ENCODE data around the gene SMOC2. TPM values are rescaled to one million over a fixed set of nuclear protein-coding genes. Genes with fewer than 3 reads are reported as not detected.

Gene SMOC2
- total RNA-seq, 4 donors from 2014 or later: 30.5 to 52.4 (median 37.9) TPM

DNA sequence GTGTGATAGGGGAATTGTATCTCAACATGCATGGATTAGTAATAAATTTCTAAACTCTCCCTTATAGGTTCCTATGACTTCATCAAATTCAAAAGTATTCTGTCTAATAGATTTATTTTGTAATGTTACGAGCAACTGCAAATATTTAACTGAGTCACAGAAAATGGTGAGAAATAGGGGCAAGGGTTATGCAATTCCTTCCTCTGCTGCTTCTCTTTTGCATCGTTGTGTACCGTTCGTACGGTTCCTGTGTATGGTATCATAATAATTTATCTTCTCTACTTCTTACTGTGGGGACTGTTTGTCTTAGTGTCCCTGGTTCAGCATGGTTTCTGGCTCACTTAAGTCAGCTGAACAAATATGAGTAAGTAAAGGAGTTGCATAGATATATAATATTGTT, 44.8 kb downstream of the SMOC2 start:
- TF ChIP-seq, protein P1, sequence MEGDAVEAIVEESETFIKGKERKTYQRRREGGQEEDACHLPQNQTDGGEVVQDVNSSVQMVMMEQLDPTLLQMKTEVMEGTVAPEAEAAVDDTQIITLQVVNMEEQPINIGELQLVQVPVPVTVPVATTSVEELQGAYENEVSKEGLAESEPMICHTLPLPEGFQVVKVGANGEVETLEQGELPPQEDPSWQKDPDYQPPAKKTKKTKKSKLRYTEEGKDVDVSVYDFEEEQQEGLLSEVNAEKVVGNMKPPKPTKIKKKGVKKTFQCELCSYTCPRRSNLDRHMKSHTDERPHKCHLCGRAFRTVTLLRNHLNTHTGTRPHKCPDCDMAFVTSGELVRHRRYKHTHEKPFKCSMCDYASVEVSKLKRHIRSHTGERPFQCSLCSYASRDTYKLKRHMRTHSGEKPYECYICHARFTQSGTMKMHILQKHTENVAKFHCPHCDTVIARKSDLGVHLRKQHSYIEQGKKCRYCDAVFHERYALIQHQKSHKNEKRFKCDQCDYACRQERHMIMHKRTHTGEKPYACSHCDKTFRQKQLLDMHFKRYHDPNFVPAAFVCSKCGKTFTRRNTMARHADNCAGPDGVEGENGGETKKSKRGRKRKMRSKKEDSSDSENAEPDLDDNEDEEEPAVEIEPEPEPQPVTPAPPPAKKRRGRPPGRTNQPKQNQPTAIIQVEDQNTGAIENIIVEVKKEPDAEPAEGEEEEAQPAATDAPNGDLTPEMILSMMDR (IDR thresholded peaks at IDR 0.05; ENCODE audit: low read depth): no peak

DNA sequence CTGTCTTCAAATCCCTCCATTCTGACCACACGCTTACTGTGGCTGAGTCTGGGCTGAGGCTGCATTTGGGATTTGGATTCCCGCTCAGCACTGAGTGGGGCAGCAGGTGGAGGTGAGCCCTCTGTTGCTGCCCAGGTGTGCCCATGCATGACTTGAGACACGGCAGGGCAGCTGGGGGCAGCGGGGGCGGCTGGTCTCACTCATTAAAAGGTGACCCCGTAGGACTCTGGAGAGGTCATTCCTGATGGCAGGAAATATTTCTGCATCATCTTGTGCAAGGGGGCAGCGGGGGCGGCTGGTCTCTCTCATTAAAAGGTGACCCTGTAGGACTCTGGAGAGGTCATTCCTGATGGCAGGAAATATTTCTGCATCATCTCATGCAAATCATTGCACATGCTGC, 49.8 kb downstream of the SMOC2 start:
- TF ChIP-seq, protein P1 (IDR thresholded peaks at IDR 0.05; ENCODE audit: low read depth): no peak

DNA sequence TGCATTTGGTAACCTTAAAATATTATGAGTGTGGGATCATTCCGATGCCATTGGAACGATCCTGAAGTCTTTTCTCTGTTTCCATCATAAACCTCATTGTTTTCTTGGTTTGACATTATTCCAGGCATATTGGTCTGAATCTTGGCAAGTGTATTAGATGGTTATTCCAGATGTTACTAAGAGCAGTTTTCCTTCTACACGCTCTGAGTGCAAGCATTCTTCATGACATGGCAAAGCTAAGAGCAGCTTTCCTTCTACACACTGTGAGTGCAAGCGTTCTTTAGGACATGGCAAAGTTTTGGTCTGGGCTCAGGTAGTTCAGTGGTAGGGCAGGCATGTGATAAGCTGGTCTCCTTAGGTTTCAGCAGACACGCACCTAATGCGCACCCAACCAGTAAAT, 53.0 kb downstream of the SMOC2 start:
- TF ChIP-seq, protein P1 (IDR thresholded peaks at IDR 0.05; ENCODE audit: low read depth): no peak

DNA sequence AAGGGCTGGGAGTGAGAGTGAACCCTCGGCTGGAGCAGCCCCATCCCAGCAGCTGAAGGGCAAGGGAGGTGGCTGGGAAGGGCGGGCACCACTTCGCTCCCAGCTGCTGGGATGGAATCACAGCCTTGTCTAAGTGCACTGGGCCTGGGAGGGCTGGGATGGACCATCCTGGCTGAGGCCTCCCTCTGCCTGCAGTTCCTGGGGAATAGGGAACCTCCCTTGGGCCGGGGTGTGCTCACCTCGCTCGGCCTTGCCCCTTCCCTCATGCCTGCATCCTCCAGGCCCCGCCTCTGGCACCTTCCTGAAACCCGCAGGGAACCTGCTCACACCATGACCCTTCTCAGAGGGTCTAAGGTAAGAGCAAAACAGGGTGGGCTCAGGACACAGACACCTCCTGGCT, 53.7 kb downstream of the SMOC2 start:
- TF ChIP-seq, protein P1 (IDR thresholded peaks at IDR 0.05; ENCODE audit: low read depth): no peak

DNA sequence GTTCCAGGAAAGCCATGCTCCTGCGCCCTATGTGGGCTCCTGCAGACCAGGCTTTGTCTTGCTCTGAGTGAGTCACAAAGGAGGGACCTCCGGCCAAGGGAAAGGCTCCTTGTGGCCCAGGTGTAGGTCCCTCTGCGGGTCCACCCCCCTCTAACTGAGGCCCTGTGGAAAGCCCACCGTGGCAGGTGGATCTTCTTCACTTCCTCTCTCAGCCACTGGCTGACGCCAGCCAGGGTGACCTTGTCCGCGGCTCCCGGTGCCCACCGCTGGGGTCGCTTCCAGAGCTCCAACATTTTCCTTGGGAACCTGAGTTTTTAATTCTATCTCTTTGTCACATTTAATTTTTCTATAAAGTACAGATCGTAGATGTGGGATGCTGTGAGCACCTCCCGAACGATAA, 54.1 kb downstream of the SMOC2 start:
- TF ChIP-seq, protein P1 (IDR thresholded peaks at IDR 0.05; ENCODE audit: low read depth): no peak

DNA sequence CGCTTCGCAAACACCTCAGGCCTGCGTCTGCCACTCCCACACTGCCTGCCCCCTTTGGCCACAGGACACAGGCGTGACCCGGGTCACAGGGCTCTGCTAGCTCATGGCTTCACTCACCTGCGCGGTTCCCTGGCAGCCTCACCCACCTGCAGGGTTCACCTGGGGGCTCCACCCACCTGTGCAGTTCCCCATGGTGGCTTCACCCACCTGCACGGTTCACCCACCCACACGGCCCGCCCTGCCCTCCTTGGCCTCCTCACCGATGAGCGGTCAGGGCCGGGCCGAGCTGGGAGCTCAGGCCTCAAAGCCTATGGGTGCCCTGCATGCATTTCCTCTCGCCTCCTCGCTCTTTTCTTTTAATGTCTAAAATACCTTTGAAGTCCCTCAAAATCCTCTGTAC, 54.7 kb downstream of the SMOC2 start:
- TF ChIP-seq, protein P1 (IDR thresholded peaks at IDR 0.05; ENCODE audit: low read depth): no peak

DNA sequence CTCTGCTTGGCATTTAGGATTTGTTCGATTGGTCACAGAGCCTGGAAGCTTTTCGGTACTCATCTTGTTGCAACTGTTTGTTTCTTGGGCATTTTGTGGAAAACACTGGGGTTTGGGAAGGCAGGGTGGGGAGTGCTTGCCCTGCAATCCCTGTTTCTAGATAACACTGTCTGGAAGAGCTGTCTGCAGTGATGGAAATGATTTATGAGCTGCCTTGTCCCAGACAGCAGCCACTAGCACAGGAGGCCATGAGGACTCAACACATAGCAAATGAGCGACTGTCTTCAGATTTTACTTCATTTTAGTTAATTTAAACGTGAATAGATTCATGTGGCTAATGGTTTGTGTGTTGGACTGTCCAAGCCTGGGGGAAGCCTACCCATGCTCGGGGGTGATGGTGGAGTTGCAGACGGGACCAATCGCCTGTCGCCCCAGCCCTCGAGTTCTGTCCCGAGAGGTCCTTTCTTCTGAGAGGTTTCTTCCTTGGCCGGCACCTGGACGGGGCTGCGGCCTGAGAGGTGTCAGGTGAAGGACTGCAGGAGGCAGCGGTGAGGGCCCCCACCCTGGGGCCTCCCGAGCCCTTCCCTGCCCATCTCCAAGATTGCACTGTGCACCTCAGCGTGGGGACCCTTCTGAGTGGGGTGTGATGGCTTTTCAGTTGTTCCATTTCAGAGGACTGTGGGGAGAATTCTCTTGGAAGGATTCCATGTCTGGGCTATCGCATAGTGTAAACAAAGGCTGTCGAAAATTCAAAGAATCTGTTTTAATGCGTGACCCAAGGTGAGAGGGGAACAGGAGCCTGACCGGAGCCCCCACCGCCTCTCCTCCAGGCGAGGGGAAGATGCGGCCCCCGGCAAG, 55.4 kb downstream of the SMOC2 start:
- TF ChIP-seq, protein P1 (IDR thresholded peaks at IDR 0.05; ENCODE audit: low read depth): no peak
